HUDEP-2 (cell line): Measurements from ENCODE around the gene RPS24.

Experiments used
- DNase-seq, 76 experiments: peaks; one replicate each; lab custom pipeline; 2025; ENCODE audit not compliant: unreplicated experiment in 76 of 76; lab: John Stamatoyannopoulos, UW

RPS24 gene

GRCh38 chr10:78081292-78081691 is 47.6 kb downstream of the RPS24 start:
- DNase-seq = no peak

DNA sequence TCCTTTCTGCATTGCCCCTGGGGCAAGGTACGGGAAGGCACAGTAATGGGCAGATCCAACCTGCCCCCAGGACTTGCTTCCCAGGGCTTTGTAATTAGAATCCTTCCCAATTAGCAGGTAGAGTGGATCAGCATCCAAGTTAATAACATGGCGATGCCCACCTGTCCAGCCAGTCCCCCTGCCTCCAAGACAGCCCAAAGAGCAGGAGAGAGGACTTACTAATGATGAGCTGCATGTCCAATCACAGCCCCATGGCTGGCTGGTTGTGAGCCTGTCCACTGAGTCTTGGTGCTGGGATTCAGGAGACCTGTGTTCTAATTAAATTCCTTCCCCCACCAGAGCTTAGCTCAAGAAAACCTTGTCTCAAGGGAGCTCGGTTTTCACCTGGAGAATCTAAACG is 49.0 kb downstream of the RPS24 start:
- DNase-seq = no peak
